ACHN (cell line): ENCODE data around the gene ZNF385C.
A peak's percentile ranks its signal among the peaks of the same experiment; 100 is the strongest.

Experiments used
- DNase-seq: peaks from one replicate; pipeline ENCODE4 v3.0.0-alpha.2; 2015
- in situ Hi-C: cut with HindIII; loops from 2 replicates; pipeline ENCODE4 v1.10.0; 2017; ENCODE audit warnings: low sequenced_read_pairs, low pct_ligation_motif_present, low pct_unique_long_range_greater_than_20kb

Gene ZNF385C

DNA sequence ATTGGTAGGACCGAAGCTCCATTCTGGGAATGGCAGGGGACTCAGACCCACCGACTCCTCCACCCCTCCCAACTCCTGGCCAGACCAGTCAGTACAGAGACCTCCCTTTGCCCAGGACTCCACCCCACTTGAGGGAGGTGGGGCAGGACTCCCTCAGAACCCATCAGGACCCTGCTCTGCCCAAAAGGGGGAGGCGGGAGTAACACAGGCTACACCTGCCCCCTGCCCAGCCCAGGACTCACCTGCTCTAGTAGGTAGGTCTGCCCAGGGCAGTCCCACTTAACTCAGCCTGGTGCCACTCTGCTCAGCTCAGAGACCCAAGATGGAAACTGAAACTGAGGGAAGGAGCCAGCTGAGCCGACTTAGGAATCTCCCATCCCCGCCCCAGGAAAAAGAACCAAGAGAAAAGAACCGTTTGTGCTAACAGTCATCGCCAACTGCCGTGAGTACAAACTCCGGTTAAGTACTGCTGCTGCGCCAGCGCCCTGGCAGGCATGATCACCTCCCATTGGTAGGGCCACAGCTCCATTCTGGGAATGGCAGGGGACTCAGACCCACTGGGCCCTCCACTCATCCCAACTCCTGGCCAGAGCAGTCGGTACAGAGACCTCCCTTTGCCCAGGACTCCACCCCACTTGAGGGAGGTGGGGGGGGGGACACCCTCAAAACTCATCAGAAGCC, 13.7 kb upstream of the ZNF385C start:
- peak; percentile 66 for DNase-seq
- in situ Hi-C loops: loop anchor here (25.0 kb wide), 1 partner anchor 150 kb away; the partner anchor contains the start of gene CNP

- in situ Hi-C loops: loop anchor here (25.0 kb wide), 1 partner anchor 149 kb away; the partner anchor contains the start of gene CNP
These were observed 13.0 kb upstream of the ZNF385C start for GRCh38 chr17:42111265-42111636.

DNA sequence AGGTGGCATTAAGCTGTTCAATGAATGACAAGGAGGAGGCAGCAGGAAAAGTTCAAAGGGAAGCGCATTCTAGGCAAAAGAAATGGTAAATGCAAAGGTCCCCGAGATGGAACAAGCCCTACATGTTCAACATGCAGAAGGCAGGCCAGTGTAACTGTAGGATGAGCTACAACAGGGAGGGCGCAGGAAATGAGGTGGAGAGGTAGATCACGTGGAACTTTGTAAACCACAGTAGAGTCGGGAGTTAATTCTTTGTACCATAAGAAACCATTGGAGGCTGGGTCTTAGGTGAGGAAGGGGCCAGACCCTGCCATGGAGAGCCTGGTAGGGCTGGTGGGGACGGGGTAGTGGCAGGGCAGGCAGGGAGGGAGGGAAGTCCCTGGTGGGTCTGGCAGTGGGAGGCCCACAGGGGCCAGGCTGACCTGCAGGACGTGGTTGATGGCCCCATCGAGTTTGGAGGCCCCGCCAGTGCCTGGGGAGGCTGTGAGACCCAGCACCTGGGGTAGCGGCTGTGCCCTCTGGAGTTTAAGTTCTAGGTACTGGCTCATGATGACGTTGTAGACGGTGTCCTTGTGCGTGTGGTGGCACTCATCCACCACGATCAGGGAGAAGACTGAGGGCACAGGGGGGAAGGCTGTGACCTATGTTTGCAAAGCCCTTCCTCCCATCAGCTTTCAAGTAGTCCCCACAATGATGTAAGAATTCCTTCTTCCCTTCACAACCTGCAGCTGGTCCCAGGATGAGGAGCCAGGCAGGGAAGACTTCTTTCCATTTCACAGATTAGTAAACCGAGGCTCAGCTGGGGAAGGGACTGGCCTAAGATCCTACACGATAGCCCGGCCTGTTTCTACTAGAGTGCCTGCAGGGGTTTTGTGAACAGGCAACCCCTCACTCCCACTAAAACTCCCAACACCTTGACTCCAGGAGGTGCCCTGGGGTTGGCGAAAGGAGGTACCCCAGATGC, 12.3 kb upstream of the ZNF385C start:
- DNase-seq: no peak
- in situ Hi-C loops: loop anchor here (25.0 kb wide), 1 partner anchor 148 kb away; the partner anchor contains the start of gene CNP

More at GRCh38 chr17:42111265-42111636, 13.0 kb upstream of the ZNF385C start:
- DNase-seq: peak; percentile 14

DNA sequence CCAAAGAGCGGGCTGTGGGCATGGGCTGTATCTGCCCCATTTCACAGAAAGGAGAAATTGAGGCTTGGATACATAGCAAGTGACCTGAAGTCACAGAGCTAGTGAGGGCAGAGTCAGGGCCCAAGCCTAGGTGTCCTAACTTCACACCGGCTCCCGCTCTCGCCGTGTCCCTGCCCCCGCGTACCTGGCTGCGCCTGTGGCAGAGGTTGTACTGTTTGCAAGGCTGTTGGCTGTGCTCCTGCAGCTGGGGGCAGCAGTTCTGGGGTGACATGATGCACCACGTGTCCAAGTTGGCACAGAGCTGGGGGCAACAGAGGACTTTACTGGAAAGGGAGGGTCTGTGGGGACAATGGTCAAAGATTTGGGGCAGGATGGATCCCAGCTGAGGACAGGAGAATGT, 10.8 kb upstream of the ZNF385C start:
- in situ Hi-C loops: loop anchor here (25.0 kb wide), 1 partner anchor 147 kb away; the partner anchor contains the start of gene CNP
- DNase-seq: no peak

DNA sequence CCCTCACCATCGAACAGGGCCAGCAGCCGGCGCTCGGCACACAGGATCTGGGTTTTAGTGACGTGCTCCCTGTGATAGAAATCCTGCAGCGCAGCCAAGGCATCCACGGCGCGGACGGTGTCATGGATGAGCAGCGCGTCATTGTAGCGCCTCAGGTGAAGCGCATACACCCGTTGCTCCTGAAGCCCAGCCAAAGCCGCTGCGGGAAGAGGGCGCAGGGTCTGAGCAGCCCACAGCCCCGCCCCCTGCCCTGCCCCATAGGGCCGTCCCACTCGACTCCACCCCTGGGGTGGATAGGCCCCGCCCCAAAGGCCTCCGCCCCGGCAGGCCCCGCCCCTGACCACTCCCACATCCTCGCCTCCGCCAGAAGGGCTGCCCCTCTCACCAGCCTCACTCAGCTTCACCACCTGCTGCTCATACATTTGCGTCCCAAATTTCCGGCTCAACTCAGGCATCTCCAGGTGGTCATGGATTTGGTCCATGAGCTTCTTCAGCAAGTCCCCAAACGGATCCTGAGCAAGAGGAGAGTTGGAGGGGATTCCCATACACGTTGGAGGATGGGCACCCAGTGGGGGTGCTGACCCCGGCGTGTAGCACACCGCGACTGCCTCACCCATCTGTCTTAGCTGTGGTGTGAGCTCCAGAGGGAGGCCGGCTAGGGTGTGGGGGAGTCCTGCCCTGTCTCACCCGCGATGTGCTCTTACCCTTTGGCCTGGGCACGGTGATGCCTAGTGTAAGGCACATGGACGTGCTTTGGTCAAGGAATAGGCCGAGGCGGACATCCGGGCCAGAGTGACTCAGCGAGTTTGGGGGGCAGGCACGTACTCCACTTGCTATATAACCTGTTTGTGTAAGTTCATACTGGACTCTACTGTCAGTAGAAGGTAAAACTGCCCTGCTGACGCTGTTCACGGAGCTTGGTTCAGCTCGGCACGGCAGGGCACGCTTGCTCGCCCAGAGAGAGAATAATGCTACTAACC, 9.6 kb upstream of the ZNF385C start:
- peak; percentile 22 for DNase-seq
- in situ Hi-C loops: loop anchor here (25.0 kb wide), 1 partner anchor 146 kb away; the partner anchor contains the start of gene CNP

GRCh38 chr17:42107124-42107523, 8.9 kb upstream of the ZNF385C start:
- in situ Hi-C loops: loop anchor here (25.0 kb wide), 1 partner anchor 145 kb away; the partner anchor contains the start of gene CNP
- DNase-seq: no peak

- no peak for DNase-seq
- in situ Hi-C loops: loop anchor here (25.0 kb wide), 1 partner anchor 144 kb away; the partner anchor contains the start of gene CNP
These were observed 7.7 kb upstream of the ZNF385C start for GRCh38 chr17:42106009-42106408.

GRCh38 chr17:42104264-42104663, 6.0 kb upstream of the ZNF385C start:
- in situ Hi-C loops: loop anchor here (25.0 kb wide), 1 partner anchor 142 kb away; the partner anchor contains the start of gene CNP
- no peak for DNase-seq

GRCh38 chr17:42103221-42103954, 5.1 kb upstream of the ZNF385C start:
- DNase-seq: no peak
- in situ Hi-C loops: loop anchor here (25.0 kb wide), 1 partner anchor 141 kb away; the partner anchor contains the start of gene CNP

GRCh38 chr17:42101513-42102292, 3.4 kb upstream of the ZNF385C start:
- peak; percentile 74 for DNase-seq
- in situ Hi-C loops: loop anchor here (25.0 kb wide), 1 partner anchor 139 kb away; the partner anchor contains the start of gene CNP

GRCh38 chr17:42098730-42099399, 592 bp upstream of the ZNF385C start:
- in situ Hi-C loops: no loop called here
- no peak for DNase-seq

DNA sequence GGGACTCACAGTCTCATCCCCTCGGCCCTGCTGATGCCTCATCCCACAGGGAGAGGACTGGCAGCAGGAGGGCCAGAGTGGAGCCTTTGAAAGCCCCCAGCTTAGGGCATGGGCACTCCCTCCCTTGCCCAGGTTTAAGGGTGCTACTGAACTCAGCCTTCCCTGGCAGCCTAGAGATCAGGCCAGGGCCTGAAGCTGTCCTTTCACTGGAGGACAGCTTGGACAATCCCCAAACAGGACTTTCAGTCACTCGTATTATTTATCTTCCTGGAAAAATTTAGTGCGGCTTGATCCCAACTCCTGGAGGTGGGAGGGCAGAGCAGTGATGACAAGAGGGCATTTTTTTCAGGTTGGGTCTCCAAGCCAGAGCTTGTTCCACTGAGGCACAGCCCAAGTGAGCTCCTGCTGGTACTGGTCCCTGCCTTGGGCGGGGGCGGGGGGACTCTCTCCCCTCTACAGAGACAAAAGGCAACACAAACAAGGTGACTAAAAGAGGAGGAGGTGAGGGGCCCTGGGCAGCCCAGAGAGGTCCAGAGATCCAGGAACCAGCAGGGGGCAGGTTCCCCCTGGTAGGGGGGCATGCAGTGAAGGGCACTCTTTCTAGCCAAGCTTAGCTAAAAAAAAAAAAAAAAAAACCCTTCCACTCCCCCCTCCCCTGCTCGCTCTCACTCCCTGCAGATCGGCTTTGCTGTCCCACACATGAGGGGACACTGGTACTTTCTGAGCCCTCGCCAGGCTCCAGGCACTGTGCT, 1.7 kb downstream of the ZNF385C start:
- in situ Hi-C loops: no loop called here
- DNase-seq: no peak

DNA sequence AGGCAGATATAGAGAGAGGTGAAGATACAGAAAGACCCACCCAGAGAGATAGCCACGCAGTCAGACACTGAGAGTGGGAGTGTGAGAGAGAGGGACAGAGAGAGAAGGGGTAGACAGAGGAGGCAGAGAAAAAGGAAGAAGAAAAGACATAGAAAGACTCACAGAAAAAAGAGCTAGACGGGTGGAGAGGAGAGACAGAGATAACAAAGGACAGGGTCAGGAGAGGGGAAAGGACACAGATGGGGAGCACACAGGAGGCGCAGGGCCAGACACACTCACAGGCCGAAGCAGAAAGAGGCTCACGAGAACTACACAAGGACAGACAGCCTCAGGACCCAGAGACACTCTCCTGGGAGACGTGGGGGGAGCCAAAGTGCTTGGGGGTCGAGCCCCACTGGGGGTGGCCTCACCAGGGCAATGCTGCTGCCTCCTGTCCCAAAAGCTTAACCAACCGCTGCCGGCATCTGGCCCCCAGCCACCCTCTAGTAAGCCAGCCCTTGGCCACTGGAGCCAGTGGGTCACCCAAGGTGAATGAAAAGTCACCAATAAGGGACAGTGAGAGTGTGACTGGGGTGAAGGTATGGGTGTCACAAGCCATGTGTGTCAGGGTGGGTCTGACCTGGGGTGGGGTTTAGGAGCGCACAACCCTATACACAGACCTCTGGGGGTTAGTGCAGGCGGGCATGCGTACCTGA, 3.8 kb downstream of the ZNF385C start:
- no peak for DNase-seq
- in situ Hi-C loops: no loop called here

GRCh38 chr17:42092939-42093338, 5.3 kb downstream of the ZNF385C start:
- DNase-seq: no peak
- in situ Hi-C loops: no loop called here
